HG02571 (cell line): ENCODE results near the gene LSS.
"Not testable (repeated sequence)": the region's sequence is repeated elsewhere in the genome, so short reads cannot be mapped to it uniquely, and the experiment has no call there.

Experiments used
- ATAC-seq: cut with Tn5 transposase; IDR thresholded peaks from one replicate; pipeline ENCODE4 v1.9.1; 2021; ENCODE audit warnings: mild to moderate bottlenecking, moderate library complexity; ENCODE audit not compliant: unreplicated experiment

Gene LSS

DNA sequence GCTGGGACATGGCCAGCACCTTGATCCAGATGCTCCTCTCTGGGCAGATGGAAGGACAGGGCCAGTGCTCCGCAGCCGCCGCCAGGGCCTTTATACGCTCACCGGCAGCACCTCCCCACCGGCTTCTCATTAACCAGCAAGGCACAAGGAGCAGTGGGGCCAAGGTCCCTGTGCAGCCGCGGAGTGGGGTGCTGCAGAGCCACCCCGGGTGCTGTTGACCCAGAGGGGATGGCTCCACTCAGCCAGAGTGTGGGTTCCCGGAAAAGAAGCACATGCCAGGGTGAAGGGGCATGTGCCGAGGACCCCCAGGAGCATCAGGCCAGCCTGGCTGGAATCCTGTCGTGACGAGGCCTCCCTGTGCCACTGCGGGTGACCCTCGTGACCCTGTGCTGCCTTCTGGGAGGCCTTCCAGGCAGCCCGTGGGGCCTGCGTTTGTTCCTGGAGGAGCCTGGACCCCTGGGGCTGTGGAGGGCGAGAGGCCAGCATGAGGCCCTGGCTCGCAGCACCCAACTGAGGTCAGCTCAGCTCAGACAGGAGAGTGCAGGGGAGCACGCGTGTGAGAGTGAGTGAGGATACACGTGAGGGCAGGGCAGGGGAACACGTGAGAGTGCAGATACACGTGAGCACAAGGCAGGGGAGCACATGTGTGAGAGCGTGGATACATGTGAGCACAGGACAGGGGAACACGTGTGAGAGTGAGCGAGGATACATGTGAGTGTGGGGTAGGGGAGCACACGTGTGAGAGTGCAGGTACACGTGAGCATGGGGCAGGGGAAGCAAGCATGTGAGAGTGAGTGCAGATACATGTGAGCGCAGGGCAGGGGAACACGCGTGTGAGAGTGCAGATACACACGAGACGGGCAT is 72.8 kb downstream of the LSS start, which contains the start of gene FTCD:
TSS of gene FTCD (minus strand) at position 66 of the 864 bp plus-strand sequence. CDS start at position 10, 56 bp downstream.
- ATAC-seq, result no peak

DNA sequence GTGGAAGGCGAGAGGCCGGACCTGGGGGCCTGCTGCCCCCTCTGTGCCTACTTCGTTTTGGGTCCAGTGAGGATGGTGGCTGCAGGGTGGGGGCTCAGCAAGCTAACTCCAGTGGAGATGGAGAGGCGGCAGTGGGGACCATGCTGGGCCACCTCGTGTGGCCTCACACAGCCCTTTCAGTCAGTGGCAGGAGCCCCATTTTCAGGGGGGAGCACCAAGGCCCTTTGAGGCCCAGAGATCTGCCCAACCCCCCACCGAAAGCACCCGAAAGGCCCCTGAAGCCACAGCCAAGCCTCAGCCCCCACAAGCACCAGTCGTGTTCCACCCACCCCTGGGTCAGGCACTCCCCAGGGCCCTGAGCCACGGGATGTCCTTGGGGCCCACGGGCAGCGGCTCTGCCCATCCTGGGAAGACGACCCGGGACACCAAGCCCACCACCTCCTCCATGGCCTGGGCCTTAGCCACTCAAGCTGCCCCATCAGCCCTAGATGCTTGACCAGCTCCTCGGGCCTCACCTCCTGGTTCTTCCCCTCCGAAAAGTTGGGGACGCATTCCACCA is 73.5 kb downstream of the LSS start:
- no peak for ATAC-seq

DNA sequence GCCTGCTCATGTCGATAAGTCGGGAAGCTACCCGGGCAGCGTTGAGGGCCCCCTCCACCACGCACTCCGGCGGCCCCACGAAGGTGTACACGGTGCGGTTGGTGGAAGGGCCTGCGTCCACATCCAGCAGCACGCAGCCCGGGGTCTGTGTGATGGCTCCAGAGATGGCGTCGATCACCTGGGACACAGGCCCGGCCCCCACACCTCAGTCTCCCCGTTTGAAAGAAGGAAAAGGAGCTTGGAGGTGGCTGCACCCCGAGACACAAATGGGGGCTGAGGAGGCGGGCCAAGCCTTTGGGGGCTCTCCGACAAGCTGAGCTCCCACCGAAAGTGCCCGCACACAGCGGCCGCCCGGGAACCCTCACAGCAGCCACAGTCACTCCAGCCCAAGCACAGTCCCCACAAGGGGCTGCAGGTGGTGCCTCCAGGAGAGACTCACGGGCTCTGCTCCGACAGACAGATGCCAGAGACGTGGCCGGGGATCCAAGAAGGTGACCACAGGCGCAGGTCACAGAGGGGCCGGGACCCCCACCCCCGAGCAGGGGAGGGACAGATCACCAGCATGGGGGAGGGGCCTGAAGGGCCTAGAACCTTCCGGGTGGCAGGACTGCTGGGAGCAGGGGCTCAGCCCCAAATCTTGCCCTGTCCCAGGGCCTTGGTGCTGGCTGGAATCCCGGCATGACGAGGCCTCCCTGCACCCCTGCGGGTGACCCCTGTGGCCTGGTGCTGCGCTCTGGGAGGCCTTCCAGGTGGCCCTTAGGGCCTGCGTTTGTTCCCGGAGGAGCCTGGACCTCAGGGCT is 74.2 kb downstream of the LSS start:
- no peak for ATAC-seq

DNA sequence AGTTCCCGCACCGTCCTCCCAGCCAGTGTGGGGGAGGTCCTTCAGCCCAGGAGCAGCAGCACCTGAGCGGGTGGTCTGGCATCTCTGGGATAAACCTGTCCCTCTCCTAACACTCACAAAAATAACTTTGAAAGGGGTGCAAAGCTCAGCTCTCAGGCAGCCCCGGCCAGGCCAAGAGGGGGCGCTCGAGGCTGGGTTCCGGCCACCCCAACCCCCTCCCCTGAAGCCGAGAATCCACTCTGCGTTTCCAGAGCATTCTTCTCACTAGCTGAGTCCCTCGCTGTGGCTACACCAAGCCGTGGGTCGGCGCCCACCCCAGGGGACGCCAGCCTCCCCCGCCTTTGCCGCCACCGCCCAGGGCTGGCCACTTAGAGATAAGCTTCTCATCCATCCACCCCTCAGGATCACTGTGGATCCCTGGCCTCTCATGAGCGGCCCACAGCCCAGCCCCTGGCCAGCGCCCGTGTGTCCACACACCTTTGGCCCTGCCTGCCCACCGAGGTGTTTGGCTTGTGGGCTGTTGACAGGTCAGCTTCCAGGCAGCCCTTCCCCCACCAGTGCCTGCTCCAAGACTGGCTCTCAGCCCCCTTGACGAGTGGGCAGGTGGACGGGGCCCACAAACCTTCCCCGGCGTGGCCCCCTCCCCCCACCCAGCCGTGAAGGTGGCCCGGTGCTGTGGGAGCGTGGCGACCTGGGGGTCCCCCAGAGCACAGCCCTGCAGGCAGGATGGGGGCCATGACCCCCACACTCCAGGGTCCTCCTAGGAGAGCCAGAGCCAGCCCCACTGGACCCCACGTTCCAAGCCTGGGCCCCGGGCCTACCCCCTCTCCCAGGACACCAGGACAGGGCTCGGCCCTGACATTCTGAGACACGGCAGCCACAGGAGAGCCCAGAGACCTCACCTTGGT is 75.1 kb downstream of the LSS start:
- no peak for ATAC-seq

DNA sequence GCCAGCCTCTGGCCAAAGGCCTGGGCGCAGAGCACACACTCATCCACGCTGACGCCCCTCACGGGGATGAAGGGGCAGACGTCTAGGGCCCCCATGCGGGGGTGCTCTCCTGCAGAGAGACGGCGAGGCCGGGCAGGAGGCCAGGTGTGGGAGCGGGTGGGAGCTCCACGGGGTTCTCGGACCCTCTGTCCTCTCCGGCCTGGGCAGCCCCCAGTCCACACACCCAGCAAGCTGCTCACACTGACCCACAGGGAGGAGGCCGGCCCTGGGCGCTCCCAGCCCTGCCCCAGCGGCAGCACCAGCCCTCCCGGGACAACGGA is 75.7 kb downstream of the LSS start:
- ATAC-seq, result no peak

DNA sequence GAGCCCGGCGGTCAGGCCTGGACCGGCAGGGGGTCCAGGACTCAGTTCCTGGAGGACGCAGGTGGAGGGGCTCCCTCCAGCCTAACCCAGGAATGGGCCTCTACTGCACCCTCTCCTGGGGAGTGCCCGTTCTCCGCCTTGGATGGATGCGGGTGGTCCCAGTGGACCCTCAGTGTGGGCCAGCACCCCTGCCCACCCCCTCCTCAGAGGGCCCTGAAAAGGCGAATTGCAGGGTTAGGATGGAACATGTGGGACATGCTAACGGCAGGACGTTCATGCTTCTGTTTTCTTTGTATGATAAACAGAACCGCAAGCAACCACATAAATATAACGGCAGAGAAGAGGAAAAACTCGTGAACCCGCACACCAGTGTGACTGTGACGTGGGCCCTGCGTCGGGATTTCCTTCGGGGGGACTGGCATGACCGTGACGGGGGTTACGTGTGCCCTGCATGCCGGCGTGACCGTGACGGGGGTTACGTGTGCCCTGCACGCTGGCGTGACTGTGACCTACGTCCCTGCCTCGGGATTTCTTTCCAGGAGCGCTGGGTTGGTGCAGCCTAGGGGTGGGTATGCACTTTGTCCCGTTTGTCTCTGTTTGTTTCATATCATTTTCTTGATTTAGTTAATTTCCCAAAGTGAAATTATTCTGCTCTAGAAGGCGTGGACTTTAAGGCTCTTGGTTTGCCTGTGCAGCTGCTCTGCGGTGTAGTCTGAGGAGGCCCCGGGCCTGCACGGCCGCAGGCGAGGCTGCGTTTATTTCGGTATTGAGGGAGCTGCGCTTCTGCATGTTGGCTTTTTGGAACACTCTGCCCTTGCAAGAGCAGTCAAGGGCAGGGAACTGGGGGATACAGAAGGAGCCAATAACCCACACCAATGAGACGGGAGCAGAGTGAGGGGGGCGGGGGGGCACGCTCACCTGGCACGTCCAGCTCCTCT is 76.3 kb downstream of the LSS start:
- ATAC-seq, result no peak

DNA sequence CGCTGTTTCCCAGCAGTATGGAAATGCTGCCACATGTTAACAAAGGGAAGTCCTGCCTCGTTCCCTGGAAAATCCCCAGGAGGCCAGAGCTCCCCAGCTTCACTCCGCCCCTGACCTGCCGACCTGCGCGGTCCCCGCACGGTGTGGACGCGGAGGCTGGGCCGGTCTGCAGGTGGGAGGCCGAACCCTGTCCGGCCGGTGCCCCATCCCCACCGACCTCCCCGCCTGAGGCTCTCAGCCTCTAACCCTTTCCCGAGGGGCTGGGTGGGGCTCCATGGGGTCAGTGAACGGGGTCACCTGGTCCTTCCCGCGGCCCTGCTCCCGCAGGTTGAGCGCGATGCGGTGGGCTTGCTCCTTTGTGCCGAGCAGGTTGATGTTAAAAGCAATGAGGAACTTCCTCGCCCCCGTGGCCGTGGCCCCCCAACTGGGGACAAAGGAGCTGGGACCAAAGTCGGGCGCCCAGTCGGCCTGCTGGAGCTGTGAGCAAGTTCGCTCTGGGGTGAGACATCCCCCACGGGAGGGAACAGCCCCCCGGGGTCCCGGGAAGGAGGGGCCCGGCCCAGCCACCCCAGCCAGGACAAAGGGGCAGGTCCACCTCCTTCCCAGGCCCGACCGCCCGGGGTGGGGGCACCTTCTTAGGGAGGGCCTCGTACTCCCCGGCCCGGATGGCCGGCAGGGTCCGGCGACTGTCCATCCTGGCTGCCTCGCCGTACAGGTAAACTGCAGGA is 77.1 kb downstream of the LSS start:
- ATAC-seq, result no peak

DNA sequence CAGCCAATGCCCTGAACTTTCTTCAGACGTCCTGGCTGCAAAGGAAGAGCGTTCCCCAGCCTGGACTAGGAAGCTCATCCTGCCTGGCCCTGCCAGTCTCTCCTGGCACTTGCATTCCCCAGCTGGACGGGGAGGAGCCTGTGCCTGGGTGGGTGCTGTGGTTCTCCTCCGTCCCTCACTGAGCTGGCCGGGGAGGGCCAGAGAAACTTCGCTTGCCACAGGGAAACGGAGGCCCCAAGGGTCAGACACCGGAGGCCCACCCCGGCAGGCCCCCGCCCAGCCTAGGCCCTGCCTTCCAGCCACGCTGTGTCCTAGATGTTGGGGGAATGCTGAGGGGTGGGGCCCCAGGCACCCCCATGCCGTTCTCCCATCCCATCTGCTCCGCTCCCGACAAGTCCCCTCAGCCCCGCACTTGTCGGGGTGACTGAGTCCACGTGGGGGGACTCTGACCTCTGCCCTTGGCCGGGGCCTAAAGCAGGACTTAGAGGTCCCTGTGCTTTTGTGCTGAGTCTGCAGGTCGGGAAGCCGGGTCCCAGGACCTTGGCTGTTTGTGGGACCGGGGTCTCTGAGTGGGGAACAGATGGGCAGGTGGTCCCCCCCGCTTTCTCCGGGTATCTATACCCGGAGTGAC is 78.0 kb downstream of the LSS start:
- ATAC-seq, result no peak

DNA sequence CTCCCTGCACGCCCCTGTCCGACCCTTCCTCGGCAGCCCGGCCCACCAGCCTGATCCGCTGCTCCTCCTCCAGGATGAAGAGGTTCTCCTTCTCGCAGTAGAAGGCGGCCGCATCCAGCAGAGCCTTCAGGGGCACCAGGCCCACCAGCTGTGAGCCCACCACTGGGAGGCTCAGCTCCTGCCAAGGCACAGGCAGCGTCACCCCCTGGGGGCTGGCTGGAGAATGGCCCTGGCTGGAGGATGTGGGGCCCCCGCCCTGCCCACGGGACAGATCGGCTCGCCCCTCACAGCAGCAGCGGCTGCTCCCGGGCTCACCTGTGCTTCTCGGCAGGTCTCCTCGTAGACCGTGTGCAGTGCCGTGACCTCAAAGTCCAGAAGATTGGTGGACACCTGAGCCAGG is 78.5 kb downstream of the LSS start:
- ATAC-seq, result no peak

DNA sequence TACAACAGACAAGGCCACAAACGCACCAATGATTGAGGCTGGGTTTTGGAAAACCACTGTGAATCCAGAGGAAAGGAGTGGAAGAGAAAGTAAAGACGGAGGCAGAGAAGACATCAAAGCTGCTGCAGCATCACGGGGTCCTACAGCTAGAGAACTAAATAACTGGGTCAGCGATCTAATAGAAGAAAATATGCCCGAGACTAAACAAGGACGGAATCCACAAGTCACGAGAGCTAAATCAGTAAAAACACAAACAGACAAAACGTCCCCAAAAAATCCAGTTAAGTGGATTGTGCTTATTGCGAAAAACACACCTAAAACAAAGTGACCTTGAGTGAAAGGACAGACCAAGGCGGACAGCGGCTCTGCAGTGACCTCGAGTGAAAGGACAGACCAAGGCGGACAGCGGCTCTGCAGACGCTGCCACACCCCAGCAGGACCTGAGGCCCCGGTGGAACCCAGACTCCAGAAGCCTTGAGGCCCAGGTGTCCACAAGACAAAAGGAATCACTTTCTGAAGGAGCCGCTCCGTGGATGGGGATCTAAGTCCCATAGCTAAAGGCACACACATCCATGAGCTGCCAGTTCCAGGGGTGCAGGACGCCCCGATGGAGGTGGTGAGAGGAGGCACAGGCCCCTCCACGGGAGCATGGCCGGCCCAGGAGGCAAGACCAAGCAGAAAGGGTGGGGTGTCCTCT is 79.2 kb downstream of the LSS start:
- ATAC-seq, result no peak

DNA sequence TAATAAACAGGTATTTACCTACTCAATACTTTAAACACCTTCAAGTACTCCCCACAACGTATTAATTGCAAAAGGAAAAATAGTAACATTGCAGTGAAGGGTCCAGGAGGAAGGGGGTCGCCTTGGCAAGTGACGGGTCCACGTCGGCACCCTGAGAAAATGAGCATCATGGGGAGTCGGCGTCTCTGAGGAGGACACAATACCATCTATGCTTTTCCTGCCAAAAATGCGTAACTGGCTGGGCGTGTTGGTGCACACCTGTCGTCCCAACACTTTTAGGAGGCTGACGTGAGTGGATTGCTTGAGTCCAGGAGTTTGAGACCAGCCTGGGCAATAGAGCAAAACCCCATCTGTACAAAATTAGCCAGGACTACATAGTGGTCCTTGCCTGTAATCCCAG is 80.5 kb downstream of the LSS start:
- no peak for ATAC-seq

DNA sequence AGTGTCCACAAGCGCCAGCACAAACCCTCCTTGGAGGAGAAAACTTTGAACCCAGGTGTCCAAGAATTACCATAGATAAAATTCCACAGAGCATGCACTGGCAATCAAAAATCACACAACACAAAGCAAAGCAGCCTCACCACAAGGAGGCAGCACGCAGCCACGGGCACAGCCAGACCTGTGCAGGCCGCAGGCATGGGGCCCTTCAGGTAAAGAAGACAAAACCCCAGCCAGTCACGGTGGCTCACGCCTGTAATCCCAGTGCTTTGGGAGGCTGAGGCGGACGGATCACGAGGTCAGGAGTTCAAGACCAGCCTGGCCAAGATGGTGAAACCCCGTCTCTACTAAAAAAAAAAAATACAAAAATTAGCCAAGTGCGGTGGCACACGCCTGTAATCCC is 81.1 kb downstream of the LSS start:
- not testable (repeated sequence) for ATAC-seq

DNA sequence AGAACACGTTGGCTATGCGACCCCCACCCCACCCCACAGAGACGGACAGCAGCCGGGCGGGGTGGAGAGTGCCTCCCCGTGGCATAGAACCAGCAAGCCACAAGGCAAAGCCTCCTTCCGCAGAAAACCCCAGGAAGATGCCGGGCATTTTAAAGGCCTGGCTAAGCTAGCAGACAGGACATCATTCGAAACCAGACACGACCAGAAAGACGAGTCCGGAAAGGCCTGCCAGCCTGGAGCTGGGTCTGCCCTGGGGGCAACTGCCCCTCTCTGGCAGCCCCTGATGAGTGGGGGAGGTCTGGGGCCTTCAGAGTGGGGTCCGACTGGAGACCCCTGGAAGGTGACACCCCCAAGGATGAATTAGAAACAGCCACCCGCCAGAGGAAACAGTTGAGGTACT is 81.7 kb downstream of the LSS start:
- no peak for ATAC-seq

DNA sequence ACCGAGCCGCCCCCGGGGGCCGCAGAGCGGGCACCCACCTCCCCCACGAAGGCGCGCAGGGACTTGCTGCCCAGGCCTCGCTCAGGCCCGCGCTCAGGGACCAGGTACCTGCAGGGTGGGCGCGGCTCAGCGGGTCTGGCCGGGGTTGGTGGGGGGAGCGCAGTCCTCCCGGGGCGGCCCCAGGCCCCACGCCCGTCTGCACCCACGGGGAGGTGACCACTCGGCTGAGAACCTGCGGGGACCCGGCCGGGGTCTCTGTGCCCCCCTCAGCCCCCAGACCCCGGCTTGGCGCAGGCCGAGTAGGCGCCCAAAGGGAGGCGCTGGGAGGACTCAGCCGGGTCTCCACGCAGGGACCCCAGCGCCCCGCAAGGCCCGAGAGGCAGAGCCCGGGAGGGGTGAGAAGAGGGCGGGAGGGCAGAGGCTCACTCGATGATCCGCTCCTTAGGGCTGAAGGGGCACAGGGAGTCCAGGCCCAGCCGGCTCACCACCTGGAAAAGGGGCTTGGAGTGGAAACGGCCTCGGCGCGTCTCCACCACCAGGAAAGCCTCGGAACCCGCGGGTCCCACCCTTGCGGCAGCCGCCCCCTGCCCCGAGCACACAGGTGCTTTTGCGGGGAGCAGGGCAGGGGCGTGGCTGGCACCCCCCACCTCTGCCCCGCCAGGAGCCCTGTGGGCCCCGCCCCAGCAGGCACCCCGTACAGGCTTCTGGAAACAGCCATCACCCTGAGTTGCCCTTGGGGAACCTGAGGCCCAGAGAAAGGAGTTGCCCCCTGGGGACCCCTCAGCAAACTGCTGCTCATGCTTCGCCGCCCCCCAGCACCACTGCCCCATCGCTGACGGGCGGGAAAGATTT is 82.5 kb downstream of the LSS start:
- no peak for ATAC-seq

DNA sequence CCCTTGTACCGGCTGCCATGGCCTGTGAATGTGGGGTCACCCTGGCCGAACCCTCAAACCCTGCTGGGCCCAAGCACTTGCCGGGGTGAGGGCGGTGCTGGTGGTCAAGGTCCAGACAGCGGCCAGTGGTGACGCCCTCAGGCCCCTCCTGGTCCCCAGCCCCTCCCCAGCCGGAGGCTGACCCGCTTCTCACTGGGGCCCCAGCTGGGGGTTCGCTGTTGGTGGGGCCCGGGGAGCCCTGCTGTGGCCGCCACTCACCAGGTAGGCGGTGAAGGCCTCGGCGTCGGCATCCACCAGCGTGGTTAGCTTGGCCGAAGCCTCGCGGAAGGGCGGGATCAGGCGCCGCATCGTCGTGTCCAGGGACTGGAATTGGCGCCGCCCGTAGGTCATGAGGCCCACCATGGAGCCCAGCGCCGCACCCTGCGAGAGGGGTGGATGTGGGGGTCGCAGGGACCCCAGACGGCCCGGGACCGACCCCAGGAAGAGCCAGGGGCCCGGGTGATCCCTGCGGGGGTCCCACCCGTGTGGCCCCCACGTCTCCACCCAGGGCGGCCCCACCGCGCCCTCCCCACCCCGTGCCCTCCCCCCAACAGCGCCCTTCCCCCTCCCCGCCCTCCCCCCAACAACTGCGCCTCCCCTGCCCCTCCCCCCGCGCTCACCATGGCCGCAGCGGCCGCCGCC is 83.3 kb downstream of the LSS start:
- no peak for ATAC-seq

DNA sequence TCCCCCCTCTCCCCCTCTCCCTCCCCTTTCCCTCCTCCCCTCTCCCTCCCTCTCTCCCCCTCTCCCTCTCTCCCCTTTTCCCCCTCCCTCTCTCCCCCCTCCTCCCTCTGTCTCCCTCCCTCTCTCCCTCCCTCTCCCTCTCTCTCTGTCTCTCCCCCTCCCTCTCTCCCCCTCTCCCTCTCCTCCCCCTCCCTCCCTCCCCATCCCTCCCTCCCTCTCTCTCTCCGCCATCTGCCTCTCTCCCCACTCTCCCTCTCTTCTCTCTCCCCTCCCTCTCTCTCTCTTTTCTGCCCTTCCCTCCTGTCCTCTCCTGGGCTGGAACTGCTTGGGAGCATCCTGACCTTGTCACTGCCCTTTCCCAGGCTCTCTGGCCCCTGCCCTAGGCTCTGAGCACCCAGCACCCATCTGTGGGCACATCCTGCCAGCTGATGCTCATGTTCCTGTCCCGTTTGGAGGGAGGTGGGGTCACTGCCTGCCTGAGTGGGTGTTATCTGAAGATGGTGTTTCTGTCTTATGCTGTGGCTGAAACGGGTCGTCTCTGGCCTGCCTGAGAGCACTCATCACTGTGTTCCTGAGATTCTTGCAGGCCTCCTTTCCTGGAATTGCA is 84.0 kb downstream of the LSS start:
- no peak for ATAC-seq
